HCT116 (cell line): ENCODE results near the gene RMDN2.
"Not testable (repeated sequence)": the region's sequence is repeated elsewhere in the genome, so short reads cannot be mapped to it uniquely, and the experiment has no call there.

Experiments
- CBX3 ChIP-seq: IDR thresholded peaks from 2 replicates; pipeline ENCODE4 v1.6.1; 2012; ENCODE audit warnings: low read depth
- EGR1 ChIP-seq: IDR thresholded peaks from 2 replicates; pipeline ENCODE4 v1.6.1; 2012; ENCODE audit warnings: low read depth
- EZH2 ChIP-seq: fragments of 200-600 bp; sonication (generic); IDR thresholded peaks from 2 replicates; pipeline ENCODE4 v1.6.1; 2017; ENCODE audit warnings: antibody characterized with exemption, mixed run types
- POLR2A ChIP-seq: IDR thresholded peaks from 2 replicates; pipeline ENCODE4 v1.7.0; 2011; ENCODE audit warnings: borderline replicate concordance; ENCODE audit not compliant: insufficient read depth, insufficient read length; ENCODE audit errors: extremely low read depth
- POLR2AphosphoS5 ChIP-seq: IDR thresholded peaks from 2 replicates; pipeline ENCODE4 v1.6.1; 2011; ENCODE audit warnings: mild to moderate bottlenecking, low read depth, low read length, moderate library complexity
- RAD21 ChIP-seq: IDR thresholded peaks from 2 replicates; pipeline ENCODE4 v1.6.1; 2012; ENCODE audit warnings: low read depth, mild to moderate bottlenecking
- SP1 ChIP-seq: IDR thresholded peaks from 2 replicates; pipeline ENCODE4 v1.6.1; 2012; ENCODE audit warnings: low read depth
- YY1 ChIP-seq: IDR thresholded peaks from 2 replicates; pipeline ENCODE4 v1.6.1; 2011; ENCODE audit warnings: low read length, low read depth, moderate library complexity, mild to moderate bottlenecking; ENCODE audit not compliant: insufficient replicate concordance; ENCODE audit errors: extremely low read depth
- TF ChIP-seq, protein P1 (sequence below): IDR thresholded peaks from 2 replicates; pipeline ENCODE4 v1.6.1; 2012; ENCODE audit warnings: low read depth
- TF ChIP-seq, protein P2 (sequence below), 3 experiments: fragments of 200-600 bp in 1 of 3; sonication (generic) in 1 of 3; IDR thresholded peaks in 2 of 3; conservative IDR thresholded peaks in 1 of 3; 2 replicates each; pipeline ENCODE4 v1.5.1; 2012 to 2017; ENCODE audit warnings: low read depth in 2 of 3, low read length in 2 of 3, antibody characterized with exemption in 1 of 3, borderline replicate concordance in 1 of 3, control low read depth in 1 of 3, mild to moderate bottlenecking in 1 of 3, mixed read lengths in 1 of 3, mixed run types in 1 of 3, moderate library complexity in 1 of 3; ENCODE audit not compliant: insufficient read depth in 1 of 3
- TF ChIP-seq, protein P3 (sequence below): IDR thresholded peaks from 2 replicates; pipeline ENCODE4 v1.6.1; 2012

DNA sequence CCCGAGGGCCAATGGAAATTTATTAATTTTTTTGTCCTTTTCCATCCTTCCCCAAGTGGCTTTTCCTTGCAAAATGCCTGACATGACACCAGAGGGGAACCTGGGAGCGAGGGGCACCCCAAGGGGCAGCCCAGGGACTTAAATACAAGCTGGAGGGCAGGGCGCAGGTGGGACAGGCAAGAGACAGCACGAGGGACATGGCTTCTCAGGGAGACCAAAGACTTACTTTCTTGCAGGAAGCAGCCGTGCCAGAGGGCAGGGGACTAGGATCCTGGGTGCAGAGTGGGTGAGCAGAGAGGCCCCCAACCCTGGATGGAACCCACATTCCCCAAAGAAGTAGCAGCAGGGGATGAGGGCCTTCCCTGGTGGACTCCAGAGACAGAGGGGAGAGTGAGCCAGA, 5.3 kb downstream of the RMDN2 start:
- TF ChIP-seq, protein P1, sequence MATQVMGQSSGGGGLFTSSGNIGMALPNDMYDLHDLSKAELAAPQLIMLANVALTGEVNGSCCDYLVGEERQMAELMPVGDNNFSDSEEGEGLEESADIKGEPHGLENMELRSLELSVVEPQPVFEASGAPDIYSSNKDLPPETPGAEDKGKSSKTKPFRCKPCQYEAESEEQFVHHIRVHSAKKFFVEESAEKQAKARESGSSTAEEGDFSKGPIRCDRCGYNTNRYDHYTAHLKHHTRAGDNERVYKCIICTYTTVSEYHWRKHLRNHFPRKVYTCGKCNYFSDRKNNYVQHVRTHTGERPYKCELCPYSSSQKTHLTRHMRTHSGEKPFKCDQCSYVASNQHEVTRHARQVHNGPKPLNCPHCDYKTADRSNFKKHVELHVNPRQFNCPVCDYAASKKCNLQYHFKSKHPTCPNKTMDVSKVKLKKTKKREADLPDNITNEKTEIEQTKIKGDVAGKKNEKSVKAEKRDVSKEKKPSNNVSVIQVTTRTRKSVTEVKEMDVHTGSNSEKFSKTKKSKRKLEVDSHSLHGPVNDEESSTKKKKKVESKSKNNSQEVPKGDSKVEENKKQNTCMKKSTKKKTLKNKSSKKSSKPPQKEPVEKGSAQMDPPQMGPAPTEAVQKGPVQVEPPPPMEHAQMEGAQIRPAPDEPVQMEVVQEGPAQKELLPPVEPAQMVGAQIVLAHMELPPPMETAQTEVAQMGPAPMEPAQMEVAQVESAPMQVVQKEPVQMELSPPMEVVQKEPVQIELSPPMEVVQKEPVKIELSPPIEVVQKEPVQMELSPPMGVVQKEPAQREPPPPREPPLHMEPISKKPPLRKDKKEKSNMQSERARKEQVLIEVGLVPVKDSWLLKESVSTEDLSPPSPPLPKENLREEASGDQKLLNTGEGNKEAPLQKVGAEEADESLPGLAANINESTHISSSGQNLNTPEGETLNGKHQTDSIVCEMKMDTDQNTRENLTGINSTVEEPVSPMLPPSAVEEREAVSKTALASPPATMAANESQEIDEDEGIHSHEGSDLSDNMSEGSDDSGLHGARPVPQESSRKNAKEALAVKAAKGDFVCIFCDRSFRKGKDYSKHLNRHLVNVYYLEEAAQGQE = not testable (repeated sequence)
- not testable (repeated sequence) for TF ChIP-seq POLR2A, POLR2AphosphoS5, YY1, CBX3, SP1, RAD21, EZH2, EGR1
- TF ChIP-seq, protein P2, sequence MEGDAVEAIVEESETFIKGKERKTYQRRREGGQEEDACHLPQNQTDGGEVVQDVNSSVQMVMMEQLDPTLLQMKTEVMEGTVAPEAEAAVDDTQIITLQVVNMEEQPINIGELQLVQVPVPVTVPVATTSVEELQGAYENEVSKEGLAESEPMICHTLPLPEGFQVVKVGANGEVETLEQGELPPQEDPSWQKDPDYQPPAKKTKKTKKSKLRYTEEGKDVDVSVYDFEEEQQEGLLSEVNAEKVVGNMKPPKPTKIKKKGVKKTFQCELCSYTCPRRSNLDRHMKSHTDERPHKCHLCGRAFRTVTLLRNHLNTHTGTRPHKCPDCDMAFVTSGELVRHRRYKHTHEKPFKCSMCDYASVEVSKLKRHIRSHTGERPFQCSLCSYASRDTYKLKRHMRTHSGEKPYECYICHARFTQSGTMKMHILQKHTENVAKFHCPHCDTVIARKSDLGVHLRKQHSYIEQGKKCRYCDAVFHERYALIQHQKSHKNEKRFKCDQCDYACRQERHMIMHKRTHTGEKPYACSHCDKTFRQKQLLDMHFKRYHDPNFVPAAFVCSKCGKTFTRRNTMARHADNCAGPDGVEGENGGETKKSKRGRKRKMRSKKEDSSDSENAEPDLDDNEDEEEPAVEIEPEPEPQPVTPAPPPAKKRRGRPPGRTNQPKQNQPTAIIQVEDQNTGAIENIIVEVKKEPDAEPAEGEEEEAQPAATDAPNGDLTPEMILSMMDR (IDR thresholded peaks at IDR 0.05 in 2 of 3, conservative IDR thresholded peaks at IDR 0.05 in 1 of 3; ENCODE audit: borderline replicate concordance in 1 of 3, insufficient read depth in 1 of 3, low read depth in 2 of 3, low read length in 2 of 3) = not testable (repeated sequence)
- TF ChIP-seq, protein P3, sequence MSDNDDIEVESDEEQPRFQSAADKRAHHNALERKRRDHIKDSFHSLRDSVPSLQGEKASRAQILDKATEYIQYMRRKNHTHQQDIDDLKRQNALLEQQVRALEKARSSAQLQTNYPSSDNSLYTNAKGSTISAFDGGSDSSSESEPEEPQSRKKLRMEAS = not testable (repeated sequence)
